Measurements from ENCODE around the gene JAGN1.

- no peak for TF ChIP-seq TEAD4 (IDR thresholded peaks at IDR 0.05)
- no peak for TF ChIP-seq RAD21 (IDR thresholded peaks at IDR 0.05; ENCODE audit: low read depth)
- no peak for TF ChIP-seq REST (IDR thresholded peaks at IDR 0.05; ENCODE audit: low read depth)
- TF ChIP-seq YY1 (IDR thresholded peaks at IDR 0.05; ENCODE audit: low read depth): no peak
- TF ChIP-seq ZBTB7A (IDR thresholded peaks at IDR 0.05; ENCODE audit: low read depth): no peak
- no peak for TF ChIP-seq EP300 (IDR thresholded peaks at IDR 0.05; ENCODE audit: borderline replicate concordance)
- TF ChIP-seq EGR1 (IDR thresholded peaks at IDR 0.05): no peak
- TF ChIP-seq CREB1 (IDR thresholded peaks at IDR 0.05; ENCODE audit: low read depth): no peak
- no peak for TF ChIP-seq FOXM1 (IDR thresholded peaks at IDR 0.05; ENCODE audit: borderline replicate concordance, low read depth)
Measured at GRCh38 chr3:9855594-9855993, 34.8 kb upstream of the JAGN1 start.

Data from Ishikawa (cell line).